ENCODE measurements around the gene OSBPL2.

DNA sequence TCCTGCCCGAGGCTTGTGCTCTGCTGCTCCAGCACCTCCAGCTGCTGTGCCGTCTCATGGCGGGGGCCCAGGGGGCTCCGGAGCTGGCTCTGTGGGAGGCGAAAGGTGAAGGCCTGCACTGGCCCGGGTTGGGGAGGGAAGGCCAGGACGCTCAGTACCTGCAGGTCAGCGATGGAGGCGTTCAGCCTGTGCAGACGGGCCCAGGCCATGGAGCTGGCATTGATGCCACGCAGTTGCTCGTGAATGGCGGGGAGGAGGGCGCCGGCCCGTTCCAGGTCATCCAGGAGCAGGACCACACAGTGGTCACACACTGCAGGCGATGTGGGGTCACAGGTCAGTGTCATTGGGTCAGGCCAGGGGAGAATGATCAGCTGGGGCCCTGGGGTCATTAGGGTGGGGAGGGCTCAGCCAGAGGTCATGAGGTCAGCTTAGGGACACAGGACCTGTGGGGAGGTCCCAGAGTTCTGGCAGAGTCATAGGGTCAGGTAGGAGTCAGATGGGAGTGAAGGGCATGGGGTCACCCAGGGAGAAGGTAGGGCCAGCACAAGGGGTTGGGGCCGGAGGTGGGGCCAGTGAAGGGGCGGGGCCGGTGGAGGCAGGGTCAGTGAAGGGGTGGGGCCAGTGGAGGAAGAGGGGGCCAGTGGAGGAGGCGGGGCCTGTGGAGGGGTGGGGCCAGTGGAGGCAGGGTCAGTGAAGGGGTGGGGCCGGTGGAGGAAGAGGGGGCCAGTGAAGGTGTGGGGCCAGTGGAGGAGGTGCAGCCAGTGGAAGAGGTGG is 82.4 kb downstream of the OSBPL2 start:
- no peak for TF ChIP-seq EZH2 (IDR thresholded peaks at IDR 0.05; ENCODE audit: insufficient read depth, poor library complexity, severe bottlenecking)
- TF ChIP-seq EZH2phosphoT487 (IDR thresholded peaks at IDR 0.05; ENCODE audit: insufficient read depth, low read depth) = no peak
